NCI-H748 treated with DMSO at 0.1 percent for 48 hours (cell line): ENCODE results near the gene ZMYM4.
"Not testable (repeated sequence)": the region's sequence is repeated elsewhere in the genome, so short reads cannot be mapped to it uniquely, and the experiment has no call there.

Source experiments
- DNase-seq: peaks from one replicate; lab custom pipeline; 2025; lab: John Stamatoyannopoulos, UW

ZMYM4 gene

DNA sequence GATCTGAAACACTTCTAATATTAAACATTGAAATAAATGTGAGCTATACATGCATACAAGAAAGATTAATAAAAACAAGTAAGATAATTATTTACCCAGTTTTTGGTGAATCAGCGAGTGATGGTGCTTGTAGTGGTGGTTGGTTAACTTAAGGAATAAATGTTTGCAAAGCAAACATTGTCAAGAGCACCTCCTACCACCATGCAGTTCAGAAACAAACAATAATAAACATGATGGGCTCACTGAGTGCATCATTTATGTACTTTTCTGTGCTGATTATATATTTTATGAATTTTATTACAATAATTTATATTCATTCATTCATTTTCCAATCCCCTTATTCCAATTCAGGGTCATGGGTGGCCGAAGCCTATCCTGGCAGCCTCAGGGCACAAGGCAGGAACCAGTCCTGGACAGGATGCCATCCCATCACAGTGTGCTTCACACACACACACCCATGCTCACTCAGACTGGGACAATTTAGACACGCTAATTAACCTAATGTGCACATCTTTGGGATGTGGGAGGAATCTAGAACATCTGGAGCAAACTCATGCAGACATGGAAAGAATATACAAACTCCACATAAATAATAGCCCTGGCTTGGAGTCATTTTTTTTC lies 57.8 kb downstream of the ZMYM4 start:
- DNase-seq = no peak

DNA sequence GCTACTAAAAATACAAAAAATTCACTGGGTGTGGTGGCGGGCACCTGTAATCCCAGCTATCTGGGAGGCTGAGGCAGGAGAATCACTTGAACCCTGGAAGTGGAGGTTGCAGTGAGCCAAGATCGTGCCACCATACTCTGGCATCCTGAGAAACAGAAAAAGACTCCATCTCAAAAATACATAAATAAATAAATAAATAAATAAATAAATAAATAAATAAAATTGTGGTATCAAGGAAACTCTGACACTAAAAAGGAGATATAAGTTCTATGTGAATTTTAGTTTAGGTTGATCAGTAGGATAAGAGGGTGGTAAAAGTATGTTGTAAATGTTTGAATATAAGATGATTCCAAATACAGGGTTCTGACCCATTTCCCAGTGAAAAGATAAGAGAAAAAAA lies 63.1 kb downstream of the ZMYM4 start:
- DNase-seq = not testable (repeated sequence)

DNA sequence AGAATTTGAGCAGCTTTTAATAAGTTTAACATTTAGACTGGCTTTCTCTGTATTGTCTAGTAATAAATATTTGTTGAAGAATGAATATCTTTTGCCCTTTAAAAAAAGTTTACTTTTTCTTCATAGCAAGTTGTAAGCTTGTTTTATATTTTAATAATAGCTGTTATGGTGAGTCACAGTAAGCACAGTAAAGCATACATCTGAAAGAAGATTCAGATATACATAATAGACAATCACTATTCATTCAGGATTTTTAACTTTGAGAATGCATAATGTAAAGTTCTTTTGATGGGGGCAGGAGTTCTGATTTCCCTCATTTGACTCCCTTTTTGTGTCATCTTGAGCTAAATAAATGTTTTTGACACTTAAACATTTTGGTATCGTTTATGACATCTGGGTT lies 66.0 kb downstream of the ZMYM4 start:
- DNase-seq = no peak

DNA sequence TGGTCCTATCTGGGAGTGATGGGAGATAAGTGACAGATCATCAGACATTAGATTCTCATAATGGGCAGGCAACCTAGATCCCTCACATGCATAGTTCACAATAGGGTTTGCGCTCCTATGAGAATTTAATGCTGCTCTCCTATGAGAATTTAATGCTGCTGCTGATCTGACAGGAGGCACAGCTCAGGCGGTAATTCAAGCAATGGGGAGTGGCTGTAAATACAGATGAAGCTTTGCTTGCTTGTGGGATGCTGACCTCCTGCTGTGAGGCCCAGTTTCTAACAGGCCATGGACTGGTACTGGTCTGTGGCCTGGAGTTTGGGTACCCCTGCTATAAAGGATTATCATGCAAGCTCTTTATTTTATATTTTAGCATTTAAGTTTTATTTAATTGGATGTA lies 72.0 kb downstream of the ZMYM4 start:
- DNase-seq = no peak

DNA sequence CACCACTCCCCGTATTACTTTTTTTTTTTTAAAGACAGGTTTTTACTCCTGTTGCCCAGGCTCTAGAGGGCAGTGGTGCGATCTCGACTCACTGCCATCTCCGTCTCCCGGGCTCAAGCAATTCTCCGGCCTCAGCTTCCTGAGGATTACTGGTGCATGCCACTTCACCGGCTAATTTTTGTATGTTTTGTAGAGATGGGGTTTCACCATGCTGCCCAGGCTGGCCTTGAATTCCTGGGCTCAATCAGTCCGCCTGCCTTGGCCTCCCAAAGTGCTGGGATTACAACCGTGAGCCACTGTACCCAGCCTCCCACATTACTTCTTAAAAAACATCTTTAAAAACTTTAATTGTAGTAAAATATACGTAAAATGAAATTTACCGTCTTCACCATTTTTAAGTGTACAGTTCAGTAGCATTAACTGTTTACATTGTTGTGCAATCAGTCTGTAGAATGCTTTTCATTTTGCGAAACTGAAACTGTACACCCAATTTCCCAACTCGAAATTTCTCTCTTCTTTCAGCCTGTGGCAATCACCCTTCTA lies 77.0 kb downstream of the ZMYM4 start:
- DNase-seq = no peak

DNA sequence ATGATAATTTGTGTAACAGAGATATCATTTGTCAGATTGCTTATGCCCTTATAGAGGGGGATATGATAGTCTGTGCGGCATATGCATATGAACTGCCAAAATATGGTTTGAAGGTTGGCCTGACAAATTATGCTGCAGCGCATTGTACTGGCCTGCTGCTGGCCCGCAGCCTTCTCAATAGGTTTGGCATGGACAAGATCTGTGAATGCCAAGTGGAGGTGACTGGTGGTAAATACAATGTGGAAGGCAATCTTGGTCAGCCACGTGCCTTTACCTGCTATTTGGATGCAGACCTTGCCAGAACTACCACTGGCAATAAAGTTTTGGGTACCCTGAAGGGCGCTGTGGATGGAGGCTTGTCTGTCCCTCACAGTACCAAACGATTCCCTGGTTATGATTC lies 82.4 kb downstream of the ZMYM4 start:
- DNase-seq = no peak

DNA sequence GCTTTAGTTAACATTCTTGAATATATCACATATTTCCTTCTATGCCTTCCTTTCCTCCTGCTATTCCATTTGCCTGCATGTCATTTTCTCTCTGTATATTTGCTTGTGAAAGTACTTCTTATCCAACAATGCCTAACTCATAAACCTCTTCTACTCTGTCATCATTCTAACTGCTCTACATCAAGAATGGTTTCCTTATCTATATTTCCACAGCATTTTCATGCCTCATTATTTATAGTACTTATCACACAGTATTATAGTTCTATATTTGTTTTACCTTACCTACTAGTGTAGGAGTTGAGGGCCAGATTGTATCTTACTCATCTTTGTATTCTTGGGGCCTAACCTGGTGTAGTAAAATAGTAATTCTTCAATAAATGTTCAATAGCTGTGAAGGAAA lies 91.5 kb downstream of the ZMYM4 start:
- DNase-seq = no peak

DNA sequence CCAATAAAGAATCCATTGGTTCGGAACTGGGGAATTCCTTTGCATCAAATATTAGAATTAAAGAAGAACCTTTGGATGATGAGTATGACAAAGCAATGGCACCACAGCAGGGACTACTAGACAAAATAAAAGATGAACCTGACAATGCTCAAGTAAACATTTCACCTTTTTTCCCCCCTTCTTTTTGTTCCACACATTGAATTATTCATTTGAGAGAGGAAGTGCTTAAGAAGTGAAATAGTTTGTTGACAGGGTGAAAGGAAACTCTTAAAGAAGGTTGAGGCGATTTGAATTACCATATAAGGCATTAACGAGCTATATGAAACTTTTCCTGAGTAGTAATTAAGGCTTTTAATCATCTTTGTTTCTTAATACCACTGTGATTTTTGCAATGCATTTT lies 93.1 kb downstream of the ZMYM4 start:
- DNase-seq = no peak

DNA sequence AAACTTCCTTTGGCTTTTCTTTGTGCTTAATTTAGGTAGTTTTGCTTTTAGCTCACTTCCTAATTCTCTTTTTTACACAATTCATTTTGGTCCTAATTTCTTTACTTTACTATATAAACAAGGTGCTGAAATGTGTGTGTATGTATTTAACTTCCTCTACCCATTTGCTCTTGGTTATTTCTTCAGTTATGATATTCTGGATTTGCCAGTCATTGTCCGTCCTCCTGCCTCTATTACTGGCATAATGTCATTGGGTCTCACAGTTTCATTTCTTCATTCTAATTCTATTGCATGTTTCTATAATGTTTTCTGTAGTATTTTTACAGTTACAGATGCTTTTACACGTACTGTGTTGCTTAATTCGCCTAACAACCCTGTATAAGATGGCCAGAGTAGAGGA lies 96.2 kb downstream of the ZMYM4 start:
- DNase-seq = no peak

DNA sequence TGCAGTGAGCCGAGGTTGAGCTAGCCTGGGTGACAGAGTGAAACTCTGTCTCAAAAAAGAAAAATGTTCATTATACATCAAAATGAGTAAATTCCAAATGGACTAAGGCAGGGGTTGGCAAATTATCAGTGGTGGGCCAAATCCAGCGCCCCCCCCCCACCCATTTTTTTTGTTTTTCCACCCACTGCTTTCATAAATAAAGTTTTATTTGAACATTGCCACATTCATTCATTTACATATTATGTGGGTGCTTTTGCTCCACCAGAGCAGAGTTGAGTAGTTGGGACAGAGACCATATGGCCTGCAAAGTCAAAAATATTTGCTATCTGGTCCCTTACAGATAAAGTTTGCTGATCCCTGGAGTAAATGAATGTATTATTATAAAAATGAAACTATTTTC lies 99.4 kb downstream of the ZMYM4 start:
- no peak for DNase-seq

DNA sequence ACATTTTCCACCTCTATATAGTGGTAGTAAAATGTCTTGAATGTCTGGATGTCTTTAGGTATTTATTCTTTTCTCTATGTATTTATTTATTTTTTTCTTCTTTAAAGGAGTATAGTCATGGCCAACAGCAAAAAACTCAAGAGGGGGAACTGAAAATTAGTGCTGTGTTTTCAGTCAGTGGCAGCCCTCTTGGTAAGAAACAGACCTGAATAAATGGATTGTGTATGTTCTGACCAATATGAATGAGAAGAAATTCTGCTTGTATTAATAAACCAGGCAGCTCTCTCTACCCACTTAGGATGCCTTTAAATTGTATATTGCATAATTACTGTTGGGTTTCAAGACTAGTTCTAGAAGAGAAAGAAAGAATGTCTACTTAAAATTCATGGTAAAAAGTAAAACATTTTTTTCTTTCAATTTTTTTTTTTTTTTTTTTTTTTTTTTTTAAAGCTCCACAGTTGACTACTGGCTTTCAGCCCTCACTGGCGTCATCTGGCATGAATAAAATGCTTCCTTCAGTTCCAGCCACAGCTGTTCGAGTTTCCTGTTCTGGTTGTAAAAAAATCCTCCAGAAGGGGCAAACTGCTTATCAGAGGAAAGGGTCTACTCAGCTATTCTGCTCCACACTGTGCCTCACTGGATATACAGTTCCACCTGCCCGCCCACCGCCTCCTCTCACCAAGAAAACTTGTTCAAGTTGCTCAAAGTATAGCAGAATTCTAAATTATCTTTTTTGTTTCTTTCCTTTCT lies 101.6 kb downstream of the ZMYM4 start:
- no peak for DNase-seq

DNA sequence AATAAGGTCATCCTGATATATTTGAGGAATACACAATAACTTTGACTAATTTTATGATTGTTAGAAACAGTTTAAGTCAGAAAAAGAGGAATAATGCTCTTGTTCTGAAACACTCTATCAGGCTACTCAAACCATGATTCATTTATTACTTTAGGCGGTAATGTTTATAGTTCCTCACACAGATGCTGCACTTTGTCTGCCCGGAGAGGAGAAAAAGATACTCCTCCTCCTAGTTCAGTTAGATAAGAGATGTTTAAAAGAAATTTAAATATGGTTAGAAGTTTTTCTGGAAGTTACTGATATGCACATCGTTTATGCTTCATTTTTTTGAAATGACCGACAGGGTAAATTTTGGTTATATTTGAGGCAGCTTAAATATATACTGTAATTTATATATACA lies 103.0 kb downstream of the ZMYM4 start:
- no peak for DNase-seq

DNA sequence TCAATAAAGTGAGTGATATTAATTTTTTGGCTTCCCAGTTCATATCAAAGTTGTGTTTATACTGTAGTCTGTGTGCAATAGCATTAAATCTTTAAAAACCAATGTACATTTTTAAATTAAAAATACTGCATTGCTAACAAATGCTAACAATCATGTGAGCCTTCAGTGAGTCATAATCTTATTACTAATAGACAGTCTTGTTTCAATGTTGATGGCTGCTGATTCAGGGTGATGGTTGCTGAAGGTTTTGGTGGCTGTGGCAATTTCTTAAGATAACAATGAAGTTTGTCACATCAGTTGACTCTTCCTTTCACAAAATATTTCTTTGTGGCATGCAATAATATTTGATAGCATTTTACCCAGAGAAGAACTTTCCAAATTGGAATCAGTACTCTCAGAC lies 109.0 kb downstream of the ZMYM4 start:
- no peak for DNase-seq

DNA sequence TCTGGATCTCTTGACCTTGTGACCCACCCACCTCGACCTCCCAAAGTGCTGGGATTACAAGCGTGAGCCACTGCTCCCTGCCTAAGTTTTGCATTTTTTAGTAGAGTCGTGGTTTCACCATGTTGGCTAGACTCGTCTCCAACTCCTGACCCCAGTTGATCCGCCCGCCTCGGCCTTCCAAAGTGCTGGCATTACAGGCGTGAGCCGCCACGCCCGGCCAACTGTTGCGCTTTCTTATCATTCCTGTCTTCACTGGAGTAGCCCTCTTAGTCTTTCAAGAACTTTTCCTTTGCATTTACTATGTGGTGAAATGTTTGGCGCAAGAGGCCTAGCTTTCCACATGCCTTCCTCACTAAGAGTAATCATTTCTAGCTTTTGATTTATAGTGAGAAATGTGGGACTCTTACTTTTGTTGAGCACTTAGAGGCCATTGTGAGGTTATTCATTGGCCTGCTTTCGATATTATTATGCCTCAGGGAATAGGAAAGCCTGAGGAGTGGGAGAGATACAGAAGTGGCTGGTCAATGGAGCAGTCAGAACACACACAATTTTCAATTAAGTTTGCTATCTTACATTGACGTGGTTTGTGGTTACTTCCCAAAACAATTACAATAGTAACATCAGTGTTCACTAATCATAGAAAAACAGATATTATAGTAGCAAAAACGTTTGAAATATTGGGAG lies 111.0 kb downstream of the ZMYM4 start:
- DNase-seq = no peak

DNA sequence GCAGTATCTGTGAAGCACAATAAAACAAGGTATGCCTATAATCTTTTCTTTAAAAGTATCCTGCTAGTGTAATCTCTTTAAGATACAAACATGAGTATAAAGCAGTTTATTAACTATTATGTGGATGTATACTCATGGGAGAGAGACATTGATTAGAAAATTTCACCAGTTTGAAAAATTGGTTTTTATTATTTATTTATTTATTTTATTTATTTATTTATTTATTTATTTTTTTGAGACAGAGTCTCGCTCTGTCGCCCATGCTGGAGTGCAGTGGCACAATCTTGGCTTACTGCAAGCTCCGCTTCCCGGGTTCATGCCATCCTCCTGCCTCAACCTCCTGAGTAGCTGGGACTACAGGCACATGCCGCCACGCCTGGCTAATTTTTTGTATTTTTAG lies 111.6 kb downstream of the ZMYM4 start:
- DNase-seq = not testable (repeated sequence)

DNA sequence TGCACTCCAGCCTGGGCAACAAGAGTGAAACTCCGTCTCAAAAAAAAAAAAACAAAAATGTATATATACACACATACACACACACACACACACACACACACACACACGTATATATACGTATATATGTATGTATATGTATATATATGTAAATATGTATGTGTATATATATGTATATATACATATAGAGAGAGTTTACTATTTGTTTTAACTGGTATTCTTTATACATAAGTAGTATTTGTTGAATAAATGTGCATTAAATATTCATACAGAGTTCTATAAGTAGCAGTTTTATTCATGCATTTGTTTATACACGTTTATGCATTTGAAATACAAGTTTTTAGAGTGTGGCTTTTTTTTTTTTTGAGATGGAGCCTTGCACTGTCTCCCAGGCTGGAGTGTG lies 113.6 kb downstream of the ZMYM4 start:
- no peak for DNase-seq

DNA sequence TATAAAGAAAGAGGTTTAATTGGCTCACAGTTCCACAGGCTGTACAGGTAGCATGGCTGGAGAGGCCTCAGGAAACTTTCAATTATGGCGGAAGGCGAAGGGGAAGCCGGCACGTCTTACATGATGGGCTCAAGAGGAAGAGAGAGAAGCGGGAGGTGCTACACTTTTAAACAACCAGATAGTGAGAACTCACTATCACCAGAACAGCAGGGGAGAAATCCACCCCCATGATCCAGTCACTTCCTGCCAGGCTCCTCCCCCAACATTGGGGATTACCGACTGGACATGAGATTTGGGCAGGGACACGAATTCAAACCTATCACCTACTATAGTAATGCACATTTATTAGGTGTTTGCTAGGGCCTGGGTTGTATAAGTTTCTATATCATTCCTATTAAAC lies 117.8 kb downstream of the ZMYM4 start:
- no peak for DNase-seq

DNA sequence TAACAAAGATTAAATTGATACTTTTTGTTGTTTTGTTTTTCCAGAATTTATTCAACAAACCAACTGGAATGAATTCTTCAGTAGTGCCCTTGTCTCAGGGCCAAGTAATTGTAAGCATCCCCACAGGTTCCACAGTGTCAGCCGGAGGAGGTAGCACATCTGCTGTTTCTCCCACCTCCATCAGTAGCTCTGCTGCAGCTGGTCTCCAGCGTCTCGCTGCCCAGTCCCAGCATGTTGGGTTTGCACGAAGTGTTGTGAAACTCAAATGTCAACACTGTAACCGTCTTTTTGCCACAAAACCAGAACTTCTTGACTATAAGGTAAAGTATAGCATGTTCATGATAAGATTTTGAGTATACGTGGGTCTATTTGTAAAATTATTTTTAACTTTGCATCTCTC lies 118.5 kb downstream of the ZMYM4 start:
- no peak for DNase-seq

DNA sequence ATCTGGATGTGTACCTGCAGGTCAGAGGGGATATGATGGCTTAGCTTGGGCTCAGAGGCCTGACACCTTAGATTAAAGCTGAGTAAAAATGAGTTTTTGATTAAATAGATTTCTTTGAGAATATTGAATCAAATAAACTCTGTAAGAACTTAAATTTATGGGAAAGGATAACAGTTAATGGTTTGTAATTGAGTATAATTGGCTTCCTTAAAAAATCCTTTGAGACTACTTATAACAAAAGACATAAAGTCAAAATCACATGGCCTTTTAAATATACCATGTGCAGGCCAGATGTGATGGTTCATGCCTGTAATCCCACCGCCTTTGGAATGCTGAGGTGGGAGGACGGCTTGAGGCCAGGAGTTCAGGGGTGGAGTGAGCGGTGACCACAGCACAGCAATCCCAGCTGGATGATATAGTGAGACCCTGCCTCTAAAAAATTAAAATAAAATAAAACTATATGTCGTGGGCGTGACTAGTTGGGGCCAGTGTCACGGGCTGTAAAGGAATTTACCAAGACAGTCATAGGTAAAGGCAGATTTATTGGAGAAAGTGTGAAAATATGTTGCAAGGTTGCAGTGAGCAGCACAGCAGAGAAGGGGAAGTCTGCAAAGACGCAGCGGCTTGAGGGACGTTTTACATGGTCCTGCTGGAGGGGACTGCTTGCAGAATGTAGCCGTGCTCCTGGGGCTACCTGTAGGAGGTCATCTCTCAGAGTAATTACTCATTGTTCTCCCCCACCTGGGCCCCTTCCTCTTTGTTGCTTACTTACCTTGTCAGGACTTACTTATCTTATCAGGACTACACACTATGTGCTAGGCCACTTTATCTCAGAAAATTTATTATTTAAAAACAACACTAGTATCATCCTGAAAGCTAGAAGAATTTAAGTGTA lies 122.3 kb downstream of the ZMYM4 start:
- DNase-seq = no peak

DNA sequence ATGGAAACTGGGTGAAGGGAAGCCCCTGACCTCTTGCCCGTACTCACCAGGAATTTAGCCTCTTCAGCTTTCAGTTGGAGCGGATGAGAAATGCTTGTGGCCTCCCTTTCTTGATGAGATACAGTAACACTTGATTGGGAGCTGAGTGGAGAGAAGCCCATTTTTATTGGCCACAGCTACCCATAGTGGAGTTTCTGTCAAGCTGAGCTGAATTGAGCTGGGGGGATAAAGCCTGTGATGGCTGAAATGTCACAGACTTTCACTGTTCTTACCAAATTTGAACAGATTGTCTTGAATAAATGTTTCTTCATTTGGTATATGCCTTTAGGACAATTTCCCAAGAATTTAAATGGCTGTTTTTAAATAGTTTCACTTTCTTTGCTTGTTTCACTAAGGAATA lies 125.9 kb downstream of the ZMYM4 start:
- no peak for DNase-seq

DNA sequence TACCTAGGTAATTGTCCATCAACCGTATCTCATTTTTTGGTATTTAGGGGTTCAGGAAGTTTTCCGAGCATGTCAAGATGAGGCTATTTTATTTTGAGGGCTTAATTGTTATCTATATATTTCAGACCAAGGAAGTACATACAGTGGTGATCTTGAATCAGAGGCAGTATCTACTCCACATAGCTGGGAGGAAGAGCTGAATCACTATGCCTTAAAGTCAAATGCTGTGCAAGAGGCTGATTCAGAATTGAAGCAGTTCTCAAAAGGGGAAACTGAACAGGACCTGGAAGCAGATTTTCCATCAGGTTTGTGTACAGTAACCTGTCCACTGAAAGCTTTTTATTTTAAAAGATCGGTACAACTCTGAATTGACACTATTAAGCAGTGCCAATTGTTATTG lies 130.2 kb downstream of the ZMYM4 start:
- DNase-seq = no peak

DNA sequence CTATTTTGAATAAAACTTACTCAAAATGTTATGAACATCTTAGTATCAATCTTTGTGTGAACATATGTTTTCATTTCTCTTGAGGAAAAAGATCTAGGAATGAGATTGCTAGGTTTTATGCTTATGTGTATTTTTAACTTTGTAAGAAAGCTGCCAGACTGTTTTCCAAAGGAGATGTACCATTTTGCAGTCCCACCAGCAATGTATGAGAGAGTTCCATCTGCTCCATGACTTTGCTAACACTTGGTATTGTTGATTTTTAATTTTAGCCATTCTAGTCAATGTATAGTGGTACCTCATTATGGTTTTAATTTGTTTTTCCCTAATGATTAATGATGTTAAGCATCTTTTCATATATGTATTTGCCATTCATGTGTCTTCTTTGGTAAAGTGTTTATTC lies 132.5 kb downstream of the ZMYM4 start:
- no peak for DNase-seq
